HEK293T (cell line): ENCODE data around the gene PCSK5.

ENCODE experiments used
- CTCF ChIA-PET: fragments of 350-600 bp; formaldehyde crosslinking; extraction: SDS; loops from one replicate; lab custom pipeline; 2021; ENCODE audit warnings: antibody characterized with exemption, inconsistent platforms; lab: Yijun Ruan, JAX
- POLR2A ChIA-PET: fragments of 350-600 bp; formaldehyde crosslinking; extraction: SDS; loops from one replicate; lab custom pipeline; 2020; ENCODE audit warnings: antibody characterized with exemption, inconsistent platforms; lab: Yijun Ruan, JAX
- DNase-seq: peaks from one replicate; pipeline ENCODE4 v3.0.0; 2012; ENCODE audit warnings: mixed read lengths; ENCODE audit errors: extremely low spot score
- ARNT ChIP-seq: fragments of 450-650 bp; IDR thresholded peaks from 2 replicates; pipeline ENCODE4 v1.6.1; 2017; ENCODE audit warnings: mild to moderate bottlenecking
- BHLHE40 ChIP-seq: fragments of 450-650 bp; IDR thresholded peaks from 2 replicates; pipeline ENCODE4 v1.6.1; 2016; ENCODE audit warnings: mild to moderate bottlenecking, moderate library complexity, borderline replicate concordance
- CTBP1 ChIP-seq: fragments of 450-650 bp; IDR thresholded peaks from 2 replicates; pipeline ENCODE4 v1.6.1; 2016; ENCODE audit warnings: borderline replicate concordance
- ELF4 ChIP-seq: fragments of 450-650 bp; IDR thresholded peaks from 2 replicates; pipeline ENCODE4 v1.6.1; 2017; ENCODE audit warnings: antibody characterized with exemption
- FOXA1 ChIP-seq: fragments of 450-650 bp; IDR thresholded peaks from 2 replicates; pipeline ENCODE4 v1.6.1; 2016; ENCODE audit warnings: mild to moderate bottlenecking
- FOXK2 ChIP-seq: fragments of 450-650 bp; IDR thresholded peaks from 2 replicates; pipeline ENCODE4 v1.6.1; 2016; ENCODE audit warnings: mild to moderate bottlenecking
- FOXM1 ChIP-seq: fragments of 450-650 bp; IDR thresholded peaks from 2 replicates; pipeline ENCODE4 v1.6.1; 2017; ENCODE audit warnings: mild to moderate bottlenecking, borderline replicate concordance
- HDGF ChIP-seq: fragments of 450-650 bp; IDR thresholded peaks from 2 replicates; pipeline ENCODE4 v1.6.1; 2017; ENCODE audit warnings: antibody characterized with exemption, borderline replicate concordance
- L3MBTL2 ChIP-seq: fragments of 450-650 bp; conservative IDR thresholded peaks from 2 replicates; pipeline ENCODE4 v1.6.1; 2016; ENCODE audit warnings: mild to moderate bottlenecking
- LEF1 ChIP-seq: fragments of 450-650 bp; IDR thresholded peaks from 2 replicates; pipeline ENCODE4 v1.6.1; 2017; ENCODE audit warnings: mild to moderate bottlenecking, borderline replicate concordance
- NFRKB ChIP-seq: fragments of 450-650 bp; IDR thresholded peaks from 2 replicates; pipeline ENCODE4 v1.6.1; 2016; ENCODE audit warnings: mild to moderate bottlenecking, moderate library complexity
- PKNOX1 ChIP-seq: fragments of 450-650 bp; IDR thresholded peaks from 2 replicates; pipeline ENCODE4 v1.6.1; 2016
- SP1 ChIP-seq: fragments of 450-650 bp; IDR thresholded peaks from 2 replicates; pipeline ENCODE4 v1.6.1; 2017
- SUZ12 ChIP-seq: fragments of 450-650 bp; IDR thresholded peaks from 2 replicates; pipeline ENCODE4 v1.6.1; 2016; ENCODE audit warnings: mild to moderate bottlenecking
- TARDBP ChIP-seq: fragments of 450-650 bp; IDR thresholded peaks from 2 replicates; pipeline ENCODE4 v1.6.1; 2016
- ZNF384 ChIP-seq: fragments of 450-650 bp; IDR thresholded peaks from 2 replicates; pipeline ENCODE4 v1.6.1; 2016

Gene PCSK5

GRCh38 chr9:75941577-75942311 is 51.3 kb downstream of the PCSK5 start:
- ChIA-PET CTCF (no interaction called here), POLR2A (no interaction called here)
- DNase-seq: no peak
- TF ChIP-seq ZNF384 (no peak), LEF1 (no peak), CTBP1 (no peak), BHLHE40 (no peak), NFRKB (no peak), SP1 (no peak), ELF4 (no peak), FOXM1 (no peak), PKNOX1 (no peak), ARNT (no peak), FOXA1 (no peak), TARDBP (no peak), L3MBTL2 (no peak), FOXK2 (no peak), SUZ12 (no peak), HDGF (no peak)

GRCh38 chr9:75946766-75947165 is 56.3 kb downstream of the PCSK5 start:
- ChIA-PET CTCF (no interaction called here), POLR2A (no interaction called here)
- TF ChIP-seq FOXK2 (no peak), LEF1 (no peak), SUZ12 (no peak), ARNT (no peak), BHLHE40 (no peak), FOXM1 (no peak), ZNF384 (no peak), NFRKB (no peak), TARDBP (no peak), FOXA1 (no peak)
- no peak for DNase-seq

DNA sequence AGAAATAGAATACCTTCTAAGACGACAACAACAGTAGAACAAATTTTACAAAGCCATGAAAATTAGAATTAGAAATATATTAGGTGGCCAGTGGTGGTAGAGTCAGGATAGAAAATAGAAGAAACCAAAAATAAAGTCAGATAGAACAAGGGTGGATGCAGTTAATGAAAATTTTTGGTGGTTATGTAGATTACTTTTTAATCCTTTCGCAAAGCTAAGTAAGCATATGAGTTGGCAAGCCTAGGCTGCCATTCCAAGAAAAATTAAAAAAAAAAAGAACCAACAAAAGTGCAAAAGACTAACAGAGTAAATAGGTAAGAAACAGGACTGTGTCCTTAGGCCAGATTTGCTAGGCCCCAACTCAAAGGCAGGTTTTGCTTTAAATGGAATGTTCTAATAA is 56.8 kb downstream of the PCSK5 start:
- CTCF ChIA-PET: no interaction called here
- POLR2A ChIA-PET: no interaction called here
- DNase-seq: no peak
- TF ChIP-seq FOXA1 (no peak), HDGF (no peak), NFRKB (no peak), PKNOX1 (no peak), BHLHE40 (no peak), LEF1 (no peak), SUZ12 (no peak)

DNA sequence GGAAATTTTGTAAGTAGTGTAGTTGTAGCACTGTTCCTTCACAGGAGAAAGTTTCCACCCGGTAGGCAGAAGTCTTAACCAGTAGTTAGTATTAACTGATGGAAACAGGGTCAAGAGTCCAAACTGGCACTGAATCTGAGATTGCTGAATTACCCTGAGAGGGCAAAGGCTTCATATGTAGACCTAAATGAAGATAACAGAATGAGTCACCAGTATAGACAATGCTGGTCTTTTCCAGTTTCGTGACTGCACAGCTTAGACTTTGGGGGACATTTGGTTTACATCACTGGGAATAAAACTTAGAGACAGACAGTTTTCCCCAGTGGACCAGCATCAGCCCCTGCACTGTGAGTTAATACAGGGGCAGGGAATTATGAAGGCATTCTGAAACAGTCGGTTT is 60.5 kb downstream of the PCSK5 start:
- CTCF ChIA-PET: no interaction called here
- POLR2A ChIA-PET: no interaction called here
- DNase-seq: no peak
- TF ChIP-seq TARDBP: no peak
- TF ChIP-seq PKNOX1: no peak
- no peak for TF ChIP-seq LEF1
- no peak for TF ChIP-seq ELF4
- no peak for TF ChIP-seq ZNF384

- ChIA-PET CTCF (no interaction called here), POLR2A (no interaction called here)
- peak; percentile 20 for DNase-seq
- TF ChIP-seq ARNT: no peak
- peak; percentile 79 for TF ChIP-seq L3MBTL2
Observed at GRCh38 chr9:75953218-75953617, 62.7 kb downstream of the PCSK5 start.

- CTCF ChIA-PET: no interaction called here
- no peak for TF ChIP-seq FOXM1
- TF ChIP-seq SP1: no peak
- no peak for TF ChIP-seq SUZ12
- no peak for TF ChIP-seq FOXK2
- TF ChIP-seq PKNOX1: no peak
- TF ChIP-seq LEF1: no peak
- TF ChIP-seq ARNT: no peak
- no peak for TF ChIP-seq BHLHE40
- TF ChIP-seq HDGF: no peak
- no peak for TF ChIP-seq NFRKB
- POLR2A ChIA-PET: no interaction called here
- no peak for DNase-seq
Observed at GRCh38 chr9:75956161-75956560, 65.7 kb downstream of the PCSK5 start.
